ENCODE data around the gene MYO3B. TPM values are rescaled to one million over a fixed set of nuclear protein-coding genes. Genes with fewer than 3 reads are reported as not detected.

Gene MYO3B, protein sequence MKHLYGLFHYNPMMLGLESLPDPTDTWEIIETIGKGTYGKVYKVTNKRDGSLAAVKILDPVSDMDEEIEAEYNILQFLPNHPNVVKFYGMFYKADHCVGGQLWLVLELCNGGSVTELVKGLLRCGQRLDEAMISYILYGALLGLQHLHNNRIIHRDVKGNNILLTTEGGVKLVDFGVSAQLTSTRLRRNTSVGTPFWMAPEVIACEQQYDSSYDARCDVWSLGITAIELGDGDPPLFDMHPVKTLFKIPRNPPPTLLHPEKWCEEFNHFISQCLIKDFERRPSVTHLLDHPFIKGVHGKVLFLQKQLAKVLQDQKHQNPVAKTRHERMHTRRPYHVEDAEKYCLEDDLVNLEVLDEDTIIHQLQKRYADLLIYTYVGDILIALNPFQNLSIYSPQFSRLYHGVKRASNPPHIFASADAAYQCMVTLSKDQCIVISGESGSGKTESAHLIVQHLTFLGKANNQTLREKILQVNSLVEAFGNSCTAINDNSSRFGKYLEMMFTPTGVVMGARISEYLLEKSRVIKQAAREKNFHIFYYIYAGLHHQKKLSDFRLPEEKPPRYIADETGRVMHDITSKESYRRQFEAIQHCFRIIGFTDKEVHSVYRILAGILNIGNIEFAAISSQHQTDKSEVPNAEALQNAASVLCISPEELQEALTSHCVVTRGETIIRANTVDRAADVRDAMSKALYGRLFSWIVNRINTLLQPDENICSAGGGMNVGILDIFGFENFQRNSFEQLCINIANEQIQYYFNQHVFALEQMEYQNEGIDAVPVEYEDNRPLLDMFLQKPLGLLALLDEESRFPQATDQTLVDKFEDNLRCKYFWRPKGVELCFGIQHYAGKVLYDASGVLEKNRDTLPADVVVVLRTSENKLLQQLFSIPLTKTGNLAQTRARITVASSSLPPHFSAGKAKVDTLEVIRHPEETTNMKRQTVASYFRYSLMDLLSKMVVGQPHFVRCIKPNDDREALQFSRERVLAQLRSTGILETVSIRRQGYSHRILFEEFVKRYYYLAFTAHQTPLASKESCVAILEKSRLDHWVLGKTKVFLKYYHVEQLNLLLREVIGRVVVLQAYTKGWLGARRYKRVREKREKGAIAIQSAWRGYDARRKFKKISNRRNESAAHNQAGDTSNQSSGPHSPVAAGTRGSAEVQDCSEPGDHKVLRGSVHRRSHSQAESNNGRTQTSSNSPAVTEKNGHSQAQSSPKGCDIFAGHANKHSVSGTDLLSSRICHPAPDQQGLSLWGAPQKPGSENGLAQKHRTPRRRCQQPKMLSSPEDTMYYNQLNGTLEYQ (N-terminal part only)
- total RNA-seq, result 0.85 and 2.9 TPM in 2 replicates

DNA sequence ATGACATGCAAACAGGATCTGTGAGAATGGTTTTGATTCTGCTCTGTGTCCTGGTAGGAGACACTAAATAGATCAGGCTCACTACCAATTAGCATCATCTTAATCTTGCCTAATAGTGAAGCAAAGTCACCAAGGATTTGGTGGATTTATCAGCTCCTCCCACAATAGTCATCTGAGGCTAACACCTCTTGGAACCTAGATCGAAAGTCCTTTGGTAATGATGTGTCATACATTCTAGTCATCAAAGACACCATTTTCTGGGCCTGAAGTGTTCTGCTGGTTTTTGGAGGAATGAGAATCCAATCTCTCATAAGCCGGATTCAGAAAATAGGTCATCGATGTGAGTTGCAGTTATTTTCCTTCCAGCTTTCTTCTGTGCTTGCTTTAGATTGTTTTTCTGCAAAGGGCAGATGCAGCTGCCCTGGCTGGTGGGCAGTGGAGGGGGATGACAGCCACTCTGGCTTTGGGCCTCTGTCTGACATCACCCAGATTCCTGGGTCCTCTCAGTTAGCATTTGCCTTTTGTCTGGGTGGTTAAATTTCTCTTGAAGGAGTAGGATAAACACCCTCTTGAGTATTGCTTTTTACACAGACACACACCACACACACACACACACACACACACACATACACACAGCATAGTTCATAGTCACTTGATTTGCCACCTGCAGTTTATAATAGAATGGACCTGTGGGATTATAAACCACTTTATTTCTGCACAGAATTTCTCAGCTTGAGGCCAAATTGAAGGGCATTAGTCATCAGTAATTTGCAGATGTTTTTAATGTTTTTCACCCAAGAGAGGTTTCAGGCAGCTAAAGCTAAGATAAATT is at the start of gene MYO3B:
MYO3B (plus strand) TSS at position 198 of the 832 bp plus-strand sequence; CDS start at position 339, 141 bp downstream.

Measured in tracheal epithelial cell (primary cell).